Activated CD8-positive, alpha-beta T cell treated with anti-CD3 and anti-CD28 coated beads, Interleukin-2, amount 10 ng/mL, durations not matched to agents 7 days and 5 days (primary cell): ENCODE measurements around the gene DLGAP5. TPM values are rescaled to one million over a fixed set of nuclear protein-coding genes. Genes with fewer than 3 reads are reported as not detected.

Experiments
- ATAC-seq: fragments of 150-1000 bp; cut with Tn5 transposase; one replicate; pipeline ENCODE4 v1.10.0; 2021; ENCODE audit warnings: moderate library complexity
- CTCF ChIA-PET: fragments of 350-600 bp; sonication (Branson Sonifier 250); formaldehyde crosslinking; loops from one replicate; lab custom pipeline; 2021; ENCODE audit warnings: antibody characterized with exemption; lab: Charles Lee
- POLR2A ChIA-PET: fragments of 350-600 bp; sonication (Branson Sonifier 250); formaldehyde crosslinking; loops from one replicate; lab custom pipeline; 2021; ENCODE audit warnings: antibody characterized with exemption; lab: Charles Lee
- DNase-seq: peaks from one replicate; pipeline ENCODE4 v3.0.0-alpha.2; 2020
- H3K27ac Mint-ChIP-seq: one replicate; pipeline ENCODE4 v1.8.0; 2021; ENCODE audit warnings: mild to moderate bottlenecking, mixed read lengths
- H3K27me3 Mint-ChIP-seq: one replicate; pipeline ENCODE4 v1.8.0; 2021; ENCODE audit warnings: low read depth, mixed read lengths
- H3K36me3 Mint-ChIP-seq: one replicate; pipeline ENCODE4 v1.8.0; 2021; ENCODE audit warnings: low read depth, mixed read lengths
- H3K4me1 Mint-ChIP-seq: one replicate; pipeline ENCODE4 v1.8.0; 2021; ENCODE audit warnings: low read depth, mixed read lengths
- H3K4me3 Mint-ChIP-seq: one replicate; pipeline ENCODE4 v1.8.0; 2021; ENCODE audit warnings: mild to moderate bottlenecking, mixed read lengths
- H3K9me3 Mint-ChIP-seq: one replicate; pipeline ENCODE4 v1.8.0; 2022; ENCODE audit warnings: mixed read lengths; ENCODE audit not compliant: insufficient read depth
- total RNA-seq, 2 experiments: library from RNA; stranded (reverse); gene quantifications; one replicate each; pipeline ENCODE4 v1.2.3, GENCODE V29; 2021

Gene DLGAP5, protein sequence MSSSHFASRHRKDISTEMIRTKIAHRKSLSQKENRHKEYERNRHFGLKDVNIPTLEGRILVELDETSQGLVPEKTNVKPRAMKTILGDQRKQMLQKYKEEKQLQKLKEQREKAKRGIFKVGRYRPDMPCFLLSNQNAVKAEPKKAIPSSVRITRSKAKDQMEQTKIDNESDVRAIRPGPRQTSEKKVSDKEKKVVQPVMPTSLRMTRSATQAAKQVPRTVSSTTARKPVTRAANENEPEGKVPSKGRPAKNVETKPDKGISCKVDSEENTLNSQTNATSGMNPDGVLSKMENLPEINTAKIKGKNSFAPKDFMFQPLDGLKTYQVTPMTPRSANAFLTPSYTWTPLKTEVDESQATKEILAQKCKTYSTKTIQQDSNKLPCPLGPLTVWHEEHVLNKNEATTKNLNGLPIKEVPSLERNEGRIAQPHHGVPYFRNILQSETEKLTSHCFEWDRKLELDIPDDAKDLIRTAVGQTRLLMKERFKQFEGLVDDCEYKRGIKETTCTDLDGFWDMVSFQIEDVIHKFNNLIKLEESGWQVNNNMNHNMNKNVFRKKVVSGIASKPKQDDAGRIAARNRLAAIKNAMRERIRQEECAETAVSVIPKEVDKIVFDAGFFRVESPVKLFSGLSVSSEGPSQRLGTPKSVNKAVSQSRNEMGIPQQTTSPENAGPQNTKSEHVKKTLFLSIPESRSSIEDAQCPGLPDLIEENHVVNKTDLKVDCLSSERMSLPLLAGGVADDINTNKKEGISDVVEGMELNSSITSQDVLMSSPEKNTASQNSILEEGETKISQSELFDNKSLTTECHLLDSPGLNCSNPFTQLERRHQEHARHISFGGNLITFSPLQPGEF
- 100 to 1,000 TPM; 110 to 112 TPM for total RNA-seq

DNA sequence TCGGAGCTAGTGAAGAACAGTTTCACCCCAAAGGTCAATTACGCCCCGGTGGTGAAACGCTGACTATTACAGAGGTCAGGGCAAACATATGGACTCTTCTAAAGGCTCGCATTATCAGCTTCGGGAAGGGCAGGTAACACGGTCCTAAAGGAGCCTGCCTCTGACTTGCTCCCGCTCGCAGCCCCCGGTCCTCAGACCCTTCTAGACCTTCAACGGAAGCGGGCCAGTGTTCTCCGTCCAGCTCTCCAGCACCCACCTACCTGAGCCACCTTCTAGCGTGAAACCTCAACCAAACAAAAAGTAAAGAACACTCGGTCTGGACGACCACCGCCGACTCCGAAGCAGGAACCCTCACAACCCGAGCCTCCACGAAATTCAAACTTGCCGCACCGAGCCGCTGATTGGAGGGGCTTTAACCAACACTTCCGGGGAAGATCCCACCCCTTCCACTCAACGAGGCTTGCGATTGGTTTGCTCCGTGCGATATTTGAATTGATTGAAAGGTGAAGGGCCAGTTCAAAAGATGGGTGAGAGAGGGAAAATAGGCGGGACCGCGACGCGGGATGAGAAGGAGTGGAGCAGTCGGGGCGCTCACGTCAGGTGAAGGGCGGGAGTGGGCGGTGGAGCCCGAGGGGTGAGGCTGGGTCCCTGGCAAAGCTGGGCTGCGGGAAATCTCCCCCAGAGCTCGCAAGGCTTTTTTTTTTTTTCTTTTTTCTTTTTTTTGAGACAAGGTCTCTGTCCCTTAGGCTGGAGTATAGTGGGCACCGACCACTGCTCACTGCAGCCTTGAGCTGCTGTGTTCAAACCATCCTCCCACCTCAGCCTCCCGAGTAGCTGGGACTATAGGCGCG is at the start of gene DLGAP5:
Gene DLGAP5 (minus strand): TSS at position 383 of the 851 bp plus-strand sequence. CDS start 2,406 bp downstream, outside the sequence.
- Mint-ChIP-seq H3K36me3 (peaks cover 35% of the 10 kb centered on the region), H3K4me3 (peak within 1 kb of the TSS; percentile 98), H3K27ac (peak within 1 kb of the TSS; percentile 97), H3K27me3 (peaks cover 4% of the 10 kb centered on the region), H3K4me1 (peaks cover 36% of the 10 kb centered on the region), H3K9me3 (no peaks in the 10 kb centered on the region)
- DNase-seq = peak; percentile 97
- ATAC-seq = peak; percentile 99
- POLR2A ChIA-PET = interaction anchor here (0.6 to 2.4 kb wide), 12 partner anchors 20 to 223 kb away, joined by 3 to 15 read pairs (median 6); partner anchors contain the start of genes MAPK1IP1L, SOCS4 and WDHD1
- CTCF ChIA-PET = interaction anchor here (0.6 to 2.0 kb wide), 8 partner anchors 10 to 237 kb away, joined by 3 to 9 read pairs (median 4); partner anchors contain the start of gene MAPK1IP1L

DNA sequence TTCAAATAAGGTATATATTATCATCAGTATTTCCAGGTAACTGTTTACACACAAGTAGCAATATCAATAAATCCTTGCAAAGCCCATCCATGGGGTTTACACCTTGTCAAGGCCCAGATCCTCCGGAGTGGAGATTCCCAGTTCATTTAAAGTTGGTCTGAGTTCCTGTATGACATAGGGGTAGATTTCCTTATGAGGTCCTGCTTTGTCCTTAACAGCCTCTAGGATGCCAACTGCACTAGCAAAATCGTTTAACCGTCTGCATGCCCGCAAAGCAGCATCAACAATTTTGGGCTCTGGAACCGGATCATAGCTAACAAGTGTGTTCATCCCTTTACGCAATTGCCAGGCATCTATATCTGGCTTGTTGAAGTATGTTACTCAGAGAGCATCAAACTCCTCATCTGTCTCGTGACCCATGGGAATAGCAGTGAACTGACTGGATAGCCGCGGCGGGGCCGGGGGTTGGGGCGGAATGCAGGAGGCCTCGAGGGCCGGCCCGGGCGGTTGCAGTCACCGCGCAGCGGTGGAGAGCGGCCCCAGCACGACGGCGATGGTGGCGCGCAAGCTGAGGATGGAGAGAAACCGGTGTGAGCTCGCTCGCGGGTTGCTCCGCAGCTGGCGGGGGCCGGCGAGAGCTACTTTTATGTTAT is 49.3 kb upstream of the DLGAP5 start:
- no peak for ATAC-seq
- H3K4me1 Mint-ChIP-seq = peaks cover 3% of the 10 kb centered on the region
- H3K36me3 Mint-ChIP-seq = no peaks in the 10 kb centered on the region
- no peaks in the 10 kb centered on the region for H3K9me3 Mint-ChIP-seq
- H3K27ac Mint-ChIP-seq = no peak overlapping the region
- peaks cover 22% of the 10 kb centered on the region for H3K27me3 Mint-ChIP-seq
- CTCF ChIA-PET = interaction anchor here (1.0 kb wide), 1 partner anchor 30 kb away, joined by 3 read pairs; no protein-coding TSS in a partner anchor
- POLR2A ChIA-PET = interaction anchor here (0.7 kb wide), 1 partner anchor 736 kb away, joined by 3 read pairs; no protein-coding TSS in a partner anchor
- H3K4me3 Mint-ChIP-seq = no peak overlapping the region
- no peak for DNase-seq

DNA sequence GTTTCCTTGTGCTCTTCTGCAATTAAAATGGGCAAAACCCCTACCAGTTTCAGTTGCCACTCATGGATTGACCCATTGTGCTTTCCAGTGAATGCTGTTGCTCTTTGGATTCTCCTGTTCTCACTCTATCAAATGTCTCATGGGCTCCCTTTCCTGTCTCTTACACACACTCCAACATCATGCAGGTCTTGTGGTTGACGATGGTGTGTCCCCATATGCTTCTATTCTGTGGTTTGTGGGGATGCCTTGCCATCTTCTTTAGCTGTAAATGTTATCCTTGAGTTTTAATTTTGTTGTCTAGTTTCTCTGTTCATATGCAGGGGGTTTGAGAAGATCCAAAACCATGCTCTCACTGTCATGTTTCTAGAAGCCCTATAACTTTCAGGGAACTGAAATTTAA is 47.9 kb upstream of the DLGAP5 start:
- Mint-ChIP-seq H3K4me1 (peaks cover 3% of the 10 kb centered on the region), H3K36me3 (no peaks in the 10 kb centered on the region), H3K27me3 (peaks cover 25% of the 10 kb centered on the region), H3K9me3 (no peaks in the 10 kb centered on the region), H3K27ac (no peak overlapping the region), H3K4me3 (no peak overlapping the region)
- no peak for DNase-seq
- POLR2A ChIA-PET = no interaction called here
- ATAC-seq = no peak
- CTCF ChIA-PET = no interaction called here

DNA sequence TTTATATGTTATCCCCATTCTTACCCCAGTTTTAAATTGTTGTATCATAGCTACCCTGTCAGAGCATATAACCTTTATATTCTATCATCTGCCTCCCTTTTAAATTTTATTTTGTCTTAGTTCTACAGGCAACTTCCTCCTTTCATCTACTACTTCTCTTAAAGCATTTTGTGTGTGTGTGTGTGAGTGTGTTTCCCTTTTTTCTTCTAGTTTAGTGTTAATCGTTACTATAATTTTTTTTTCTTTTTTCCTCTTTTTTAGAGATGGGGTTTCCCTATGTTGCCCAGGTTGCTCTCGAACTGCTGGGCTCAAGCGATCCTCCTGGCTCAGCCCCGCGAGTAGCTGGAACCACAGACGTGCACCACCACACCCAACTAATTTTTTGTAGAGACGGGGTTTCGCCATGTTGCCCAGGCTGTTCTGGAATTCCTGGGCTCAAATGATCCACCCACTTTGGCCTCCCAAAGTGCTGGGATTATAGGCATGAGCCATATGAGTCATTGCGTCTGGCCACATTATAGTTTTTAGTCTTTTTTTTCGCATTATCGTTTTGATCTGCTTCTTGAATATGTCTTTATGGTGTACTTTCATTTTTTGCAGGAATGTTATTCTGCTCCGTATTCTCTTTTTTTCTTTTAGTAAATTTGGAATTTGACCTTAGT is 46.8 kb upstream of the DLGAP5 start:
- POLR2A ChIA-PET = no interaction called here
- Mint-ChIP-seq H3K4me1 (peaks cover 3% of the 10 kb centered on the region), H3K4me3 (no peak overlapping the region), H3K36me3 (no peaks in the 10 kb centered on the region), H3K27me3 (peaks cover 28% of the 10 kb centered on the region), H3K27ac (no peak overlapping the region), H3K9me3 (no peaks in the 10 kb centered on the region)
- DNase-seq = no peak
- no peak for ATAC-seq
- CTCF ChIA-PET = no interaction called here

DNA sequence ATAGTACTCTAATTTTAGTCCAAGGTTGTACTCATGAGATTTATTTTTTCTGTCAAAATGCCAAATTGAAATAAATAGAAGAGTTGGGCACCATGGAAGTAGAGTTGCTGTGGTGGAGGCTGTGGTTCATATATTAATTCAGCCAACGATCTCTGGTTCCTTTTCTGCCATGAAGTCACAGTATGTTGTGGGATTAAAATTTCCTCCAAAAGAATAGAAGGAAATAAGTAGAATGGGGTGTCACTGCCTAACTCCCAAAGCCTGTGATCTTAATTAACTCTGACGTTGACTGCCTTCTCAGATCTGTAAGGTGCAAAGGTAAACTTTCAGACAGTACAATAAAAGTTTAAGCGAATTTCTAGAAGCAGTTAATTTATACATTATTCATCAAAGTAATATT is 42.2 kb upstream of the DLGAP5 start:
- H3K4me3 Mint-ChIP-seq = no peak overlapping the region
- H3K27me3 Mint-ChIP-seq = peaks cover 26% of the 10 kb centered on the region
- H3K9me3 Mint-ChIP-seq = peaks cover 5% of the 10 kb centered on the region
- H3K36me3 Mint-ChIP-seq = no peaks in the 10 kb centered on the region
- H3K27ac Mint-ChIP-seq = no peak overlapping the region
- no peak for DNase-seq
- ChIA-PET POLR2A (no interaction called here), CTCF (no interaction called here)
- H3K4me1 Mint-ChIP-seq = no peaks in the 10 kb centered on the region
- ATAC-seq = no peak

DNA sequence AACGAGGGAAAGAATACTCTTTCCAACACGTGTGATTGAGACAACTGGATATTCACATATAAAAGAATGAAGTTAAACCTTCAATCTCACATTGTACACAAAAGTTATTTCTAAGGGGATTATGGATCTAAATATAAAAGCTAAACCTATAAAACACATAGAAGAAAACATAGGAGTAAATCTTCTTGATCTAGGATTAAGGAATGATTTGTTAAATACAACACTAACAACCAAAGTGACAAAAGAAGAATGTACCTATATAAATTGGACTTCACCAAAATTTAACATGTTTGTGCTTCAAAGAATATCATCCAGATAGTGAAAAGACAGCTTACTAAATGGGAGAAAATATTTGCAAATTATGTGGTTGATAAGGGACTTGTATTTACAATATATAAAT is 36.9 kb upstream of the DLGAP5 start:
- ChIA-PET CTCF (interaction anchor here (1.4 kb wide), 1 partner anchor 18 kb away, joined by 3 read pairs; no protein-coding TSS in a partner anchor), POLR2A (no interaction called here)
- Mint-ChIP-seq H3K4me3 (no peak overlapping the region), H3K4me1 (no peaks in the 10 kb centered on the region), H3K9me3 (peaks cover 17% of the 10 kb centered on the region), H3K36me3 (no peaks in the 10 kb centered on the region), H3K27me3 (peaks cover 11% of the 10 kb centered on the region), H3K27ac (no peak overlapping the region)
- no peak for DNase-seq
- no peak for ATAC-seq

DNA sequence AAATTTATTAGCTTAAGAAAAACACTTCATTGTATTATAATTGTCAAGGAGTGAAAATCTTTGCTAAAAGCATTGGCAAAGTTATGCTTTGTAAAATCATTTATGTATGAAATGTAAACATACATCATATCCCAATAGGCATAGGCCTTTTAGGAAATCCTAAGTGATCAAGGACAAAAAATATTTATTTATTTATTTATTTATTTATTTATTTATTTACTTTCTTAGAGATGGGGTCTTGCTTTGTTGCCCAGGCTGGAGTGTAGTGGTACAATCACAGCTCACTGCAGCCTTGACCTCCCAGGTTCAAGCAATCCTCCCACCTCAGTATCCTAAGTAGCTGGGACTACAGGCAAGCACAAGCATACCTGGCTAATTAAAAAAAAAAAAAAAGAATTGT is 32.0 kb upstream of the DLGAP5 start:
- Mint-ChIP-seq H3K4me3 (no peak overlapping the region), H3K27ac (no peak overlapping the region), H3K4me1 (no peaks in the 10 kb centered on the region), H3K27me3 (peaks cover 18% of the 10 kb centered on the region), H3K9me3 (peaks cover 13% of the 10 kb centered on the region), H3K36me3 (no peaks in the 10 kb centered on the region)
- ChIA-PET POLR2A (no interaction called here), CTCF (no interaction called here)
- no peak for ATAC-seq
- DNase-seq = no peak

DNA sequence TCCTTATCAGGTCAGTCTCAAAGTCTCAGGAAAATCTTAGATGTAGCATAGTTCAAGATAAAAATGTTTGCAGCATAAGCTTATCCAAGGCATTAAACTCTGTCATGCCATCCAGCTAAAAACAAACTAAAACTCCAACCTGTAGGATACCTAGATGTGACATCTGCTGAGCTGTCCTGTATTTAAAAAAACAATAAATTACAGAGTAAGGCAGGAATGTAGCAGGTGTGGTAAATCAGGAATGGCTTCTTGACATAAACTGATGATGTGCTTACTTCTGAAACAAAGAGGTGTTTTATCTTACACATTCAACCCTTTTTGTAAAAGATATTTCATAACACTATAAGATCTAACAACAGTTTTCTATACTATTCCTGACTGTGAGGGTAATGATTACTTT is 30.6 kb upstream of the DLGAP5 start:
- Mint-ChIP-seq H3K27me3 (peaks cover 18% of the 10 kb centered on the region), H3K36me3 (no peaks in the 10 kb centered on the region), H3K4me3 (no peak overlapping the region), H3K9me3 (peaks cover 13% of the 10 kb centered on the region), H3K27ac (no peak overlapping the region), H3K4me1 (no peaks in the 10 kb centered on the region)
- ATAC-seq (no peak), DNase-seq (no peak)
- POLR2A ChIA-PET = no interaction called here
- CTCF ChIA-PET = no interaction called here

DNA sequence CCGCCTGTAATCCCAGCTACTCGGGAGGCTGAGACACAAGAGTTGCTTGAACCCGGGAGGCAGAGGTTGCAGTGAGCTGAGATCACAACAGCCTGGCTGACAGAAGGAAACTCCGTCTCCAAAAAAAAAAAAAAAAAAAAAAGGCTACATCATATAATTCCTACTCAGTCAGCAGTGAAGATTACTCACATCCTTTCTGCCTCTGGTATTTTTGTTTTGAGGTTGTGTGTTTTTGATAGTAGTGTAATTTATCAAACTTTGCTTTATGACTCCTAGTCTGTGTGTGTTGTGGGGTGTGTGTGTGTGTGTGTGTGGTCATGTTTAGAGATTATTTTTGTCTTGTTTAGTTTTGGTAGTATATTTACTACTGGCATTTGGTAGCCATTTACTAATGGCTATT is 29.8 kb upstream of the DLGAP5 start:
- Mint-ChIP-seq H3K4me3 (no peak overlapping the region), H3K9me3 (peaks cover 5% of the 10 kb centered on the region), H3K27ac (no peak overlapping the region), H3K4me1 (no peaks in the 10 kb centered on the region), H3K27me3 (peaks cover 18% of the 10 kb centered on the region), H3K36me3 (no peaks in the 10 kb centered on the region)
- ChIA-PET POLR2A (no interaction called here), CTCF (no interaction called here)
- DNase-seq = no peak
- no peak for ATAC-seq

DNA sequence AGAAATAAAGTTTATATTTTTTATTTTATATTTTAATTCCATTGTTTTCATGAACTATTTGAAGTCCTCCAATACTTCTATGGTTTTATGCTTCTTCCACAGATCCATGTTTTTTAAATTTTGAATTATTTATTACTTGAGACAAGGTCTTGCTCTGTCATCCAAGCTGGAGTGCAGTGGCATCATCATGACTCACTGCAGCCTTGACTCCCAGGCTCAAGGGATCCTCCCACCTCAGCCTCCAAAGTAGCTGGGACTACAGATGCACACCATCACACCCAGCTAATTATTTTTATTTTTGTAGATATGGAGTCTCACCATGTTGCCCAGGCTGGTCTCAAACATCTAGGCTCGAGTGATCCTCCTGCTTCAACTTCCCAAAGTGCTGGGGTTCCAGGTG is 28.8 kb upstream of the DLGAP5 start:
- CTCF ChIA-PET = interaction anchor here (1.2 kb wide), 1 partner anchor 25 kb away, joined by 3 read pairs; no protein-coding TSS in a partner anchor
- no peaks in the 10 kb centered on the region for H3K9me3 Mint-ChIP-seq
- POLR2A ChIA-PET = no interaction called here

More for the DNA sequence above, 28.8 kb upstream of the DLGAP5 start:
- H3K27me3 Mint-ChIP-seq = peaks cover 18% of the 10 kb centered on the region
- H3K27ac Mint-ChIP-seq = no peak overlapping the region
- no peak for DNase-seq
- ATAC-seq = no peak
- no peaks in the 10 kb centered on the region for H3K36me3 Mint-ChIP-seq
- no peaks in the 10 kb centered on the region for H3K4me1 Mint-ChIP-seq
- H3K4me3 Mint-ChIP-seq = no peak overlapping the region
